ENCODE data around the gene BRAT1.
"Not testable (repeated sequence)": the region's sequence is repeated elsewhere in the genome, so short reads cannot be mapped to it uniquely, and the experiment has no call there.

DNA sequence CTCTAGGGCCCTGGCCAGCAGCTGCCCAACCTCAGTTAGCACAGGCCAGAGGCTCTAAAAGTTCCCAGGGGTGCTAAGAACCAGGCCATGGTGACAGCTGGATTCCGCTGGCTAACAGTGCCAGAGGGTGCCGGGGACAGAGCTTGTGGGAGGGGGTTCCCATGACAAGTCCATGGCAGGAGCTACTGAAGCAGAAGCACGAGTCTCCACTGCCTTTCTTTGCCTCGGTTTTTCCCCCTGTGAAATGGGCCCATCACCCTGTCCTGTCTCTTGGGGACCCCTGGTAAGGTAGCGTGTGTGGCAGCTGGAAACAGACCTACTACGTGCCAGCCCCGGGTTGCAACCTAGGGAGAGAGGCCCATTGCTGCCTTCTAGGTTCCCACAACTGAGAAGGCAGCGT is 22.5 kb downstream of the BRAT1 start:
- TF ChIP-seq OVOL2 (CRISPR knock-in tag; IDR thresholded peaks at IDR 0.05; ENCODE audit: borderline replicate concordance); AFF4 (CRISPR knock-in tag; IDR thresholded peaks at IDR 0.05; ENCODE audit: borderline replicate concordance); FOXK1 (CRISPR knock-in tag; IDR thresholded peaks at IDR 0.05): not testable (repeated sequence)

Data from WTC11 (cell line).